Measurements from ENCODE around the gene BICD1.

DNA sequence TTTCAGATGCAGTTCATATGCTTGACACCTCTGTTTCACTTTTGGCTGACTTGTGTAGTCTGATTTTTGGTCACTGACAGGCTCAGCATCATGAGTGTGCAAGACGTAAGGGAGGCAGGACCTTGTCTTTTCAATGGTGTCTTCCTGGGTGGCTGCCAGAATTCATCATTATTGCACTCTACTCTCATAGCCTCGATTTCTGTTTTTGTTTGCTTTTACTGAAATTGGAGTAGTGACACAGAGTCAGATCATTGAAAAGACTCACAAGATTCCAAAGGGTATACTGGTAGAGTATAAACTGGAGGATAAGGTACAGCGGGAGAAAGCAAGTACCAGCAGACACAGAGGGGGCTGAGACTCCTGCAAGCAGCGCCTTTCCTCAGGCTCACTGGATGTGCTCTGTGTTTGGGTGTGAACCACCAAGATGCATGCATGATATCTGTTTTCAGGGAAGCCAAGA is 166.4 kb downstream of the BICD1 start:
- TF ChIP-seq JUND (IDR thresholded peaks at IDR 0.05) (no peak), RFX5 (IDR thresholded peaks at IDR 0.05; ENCODE audit: low read length) (no peak), TAF1 (IDR thresholded peaks at IDR 0.05; ENCODE audit: borderline replicate concordance, low read depth, low read length) (no peak), TCF12 (IDR thresholded peaks at IDR 0.05) (no peak)
